HEK293 (cell line): ENCODE measurements around the gene CHRNA4.

ENCODE experiments used
- ATF2 ChIP-seq: fragments of 450-650 bp; formaldehyde crosslinking; IDR thresholded peaks from 2 replicates; pipeline ENCODE4 v1.5.1; 2016; ENCODE audit warnings: missing biosample characterization, missing genetic modification characterization, low read depth
- GLIS2 ChIP-seq: fragments of 450-650 bp; formaldehyde crosslinking; IDR thresholded peaks from 2 replicates; pipeline ENCODE4 v1.5.1; 2016; ENCODE audit warnings: missing biosample characterization, missing genetic modification characterization
- MZF1 ChIP-seq: fragments of 450-650 bp; formaldehyde crosslinking; IDR thresholded peaks from 2 replicates; pipeline ENCODE4 v1.5.1; 2017; ENCODE audit warnings: missing biosample characterization, missing genetic modification characterization, borderline replicate concordance
- OVOL3 ChIP-seq: fragments of 450-650 bp; formaldehyde crosslinking; IDR thresholded peaks from 2 replicates; pipeline ENCODE4 v1.5.1; 2016; ENCODE audit warnings: missing biosample characterization, missing genetic modification characterization
- SETDB1 ChIP-seq: IDR thresholded peaks from one replicate; pipeline ENCODE4 v1.6.1; 2017; ENCODE audit warnings: mild to moderate bottlenecking, low read length, moderate library complexity, mixed read lengths; ENCODE audit not compliant: insufficient read length
- YY1 ChIP-seq: fragments of 450-650 bp; formaldehyde crosslinking; IDR thresholded peaks from 2 replicates; pipeline ENCODE4 v1.5.1; 2018; ENCODE audit warnings: missing biosample characterization, missing genetic modification characterization
- ZBTB7A ChIP-seq: fragments of 450-650 bp; formaldehyde crosslinking; IDR thresholded peaks from 2 replicates; pipeline ENCODE4 v1.5.1; 2016; ENCODE audit warnings: low read depth, missing biosample characterization, missing genetic modification characterization
- ZNF324 ChIP-seq: fragments of 450-650 bp; formaldehyde crosslinking; IDR thresholded peaks from 2 replicates; pipeline ENCODE4 v1.5.1; 2016; ENCODE audit warnings: missing biosample characterization, missing genetic modification characterization
- ZNF398 ChIP-seq: fragments of 450-650 bp; formaldehyde crosslinking; IDR thresholded peaks from 2 replicates; pipeline ENCODE4 v1.5.1; 2017; ENCODE audit warnings: missing biosample characterization, missing genetic modification characterization
- ZNF416 ChIP-seq: fragments of 450-650 bp; formaldehyde crosslinking; IDR thresholded peaks from 2 replicates; pipeline ENCODE4 v1.5.1; 2016; ENCODE audit warnings: missing biosample characterization, missing genetic modification characterization
- ZNF580 ChIP-seq: fragments of 450-650 bp; formaldehyde crosslinking; IDR thresholded peaks from 2 replicates; pipeline ENCODE4 v1.5.1; 2016; ENCODE audit warnings: missing biosample characterization, missing genetic modification characterization
- ZNF701 ChIP-seq: fragments of 450-650 bp; formaldehyde crosslinking; IDR thresholded peaks from 2 replicates; pipeline ENCODE4 v1.5.1; 2016; ENCODE audit warnings: missing biosample characterization, missing genetic modification characterization
- TF ChIP-seq, protein P1 (sequence below): fragments of 450-650 bp; formaldehyde crosslinking; IDR thresholded peaks from 2 replicates; pipeline ENCODE4 v1.5.1; 2016; ENCODE audit warnings: missing biosample characterization, missing genetic modification characterization
- TF ChIP-seq, protein P2 (sequence below): fragments of 450-650 bp; formaldehyde crosslinking; IDR thresholded peaks from 2 replicates; pipeline ENCODE4 v1.5.1; 2016; ENCODE audit warnings: missing biosample characterization, missing genetic modification characterization

- TF ChIP-seq, protein P1, sequence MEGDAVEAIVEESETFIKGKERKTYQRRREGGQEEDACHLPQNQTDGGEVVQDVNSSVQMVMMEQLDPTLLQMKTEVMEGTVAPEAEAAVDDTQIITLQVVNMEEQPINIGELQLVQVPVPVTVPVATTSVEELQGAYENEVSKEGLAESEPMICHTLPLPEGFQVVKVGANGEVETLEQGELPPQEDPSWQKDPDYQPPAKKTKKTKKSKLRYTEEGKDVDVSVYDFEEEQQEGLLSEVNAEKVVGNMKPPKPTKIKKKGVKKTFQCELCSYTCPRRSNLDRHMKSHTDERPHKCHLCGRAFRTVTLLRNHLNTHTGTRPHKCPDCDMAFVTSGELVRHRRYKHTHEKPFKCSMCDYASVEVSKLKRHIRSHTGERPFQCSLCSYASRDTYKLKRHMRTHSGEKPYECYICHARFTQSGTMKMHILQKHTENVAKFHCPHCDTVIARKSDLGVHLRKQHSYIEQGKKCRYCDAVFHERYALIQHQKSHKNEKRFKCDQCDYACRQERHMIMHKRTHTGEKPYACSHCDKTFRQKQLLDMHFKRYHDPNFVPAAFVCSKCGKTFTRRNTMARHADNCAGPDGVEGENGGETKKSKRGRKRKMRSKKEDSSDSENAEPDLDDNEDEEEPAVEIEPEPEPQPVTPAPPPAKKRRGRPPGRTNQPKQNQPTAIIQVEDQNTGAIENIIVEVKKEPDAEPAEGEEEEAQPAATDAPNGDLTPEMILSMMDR: no peak
- TF ChIP-seq SETDB1: no peak
- TF ChIP-seq OVOL3 (tag by site-specific recombination): no peak
- TF ChIP-seq ZNF580 (tag by site-specific recombination): no peak
- TF ChIP-seq MZF1 (tag by site-specific recombination): no peak
- TF ChIP-seq, protein P2, sequence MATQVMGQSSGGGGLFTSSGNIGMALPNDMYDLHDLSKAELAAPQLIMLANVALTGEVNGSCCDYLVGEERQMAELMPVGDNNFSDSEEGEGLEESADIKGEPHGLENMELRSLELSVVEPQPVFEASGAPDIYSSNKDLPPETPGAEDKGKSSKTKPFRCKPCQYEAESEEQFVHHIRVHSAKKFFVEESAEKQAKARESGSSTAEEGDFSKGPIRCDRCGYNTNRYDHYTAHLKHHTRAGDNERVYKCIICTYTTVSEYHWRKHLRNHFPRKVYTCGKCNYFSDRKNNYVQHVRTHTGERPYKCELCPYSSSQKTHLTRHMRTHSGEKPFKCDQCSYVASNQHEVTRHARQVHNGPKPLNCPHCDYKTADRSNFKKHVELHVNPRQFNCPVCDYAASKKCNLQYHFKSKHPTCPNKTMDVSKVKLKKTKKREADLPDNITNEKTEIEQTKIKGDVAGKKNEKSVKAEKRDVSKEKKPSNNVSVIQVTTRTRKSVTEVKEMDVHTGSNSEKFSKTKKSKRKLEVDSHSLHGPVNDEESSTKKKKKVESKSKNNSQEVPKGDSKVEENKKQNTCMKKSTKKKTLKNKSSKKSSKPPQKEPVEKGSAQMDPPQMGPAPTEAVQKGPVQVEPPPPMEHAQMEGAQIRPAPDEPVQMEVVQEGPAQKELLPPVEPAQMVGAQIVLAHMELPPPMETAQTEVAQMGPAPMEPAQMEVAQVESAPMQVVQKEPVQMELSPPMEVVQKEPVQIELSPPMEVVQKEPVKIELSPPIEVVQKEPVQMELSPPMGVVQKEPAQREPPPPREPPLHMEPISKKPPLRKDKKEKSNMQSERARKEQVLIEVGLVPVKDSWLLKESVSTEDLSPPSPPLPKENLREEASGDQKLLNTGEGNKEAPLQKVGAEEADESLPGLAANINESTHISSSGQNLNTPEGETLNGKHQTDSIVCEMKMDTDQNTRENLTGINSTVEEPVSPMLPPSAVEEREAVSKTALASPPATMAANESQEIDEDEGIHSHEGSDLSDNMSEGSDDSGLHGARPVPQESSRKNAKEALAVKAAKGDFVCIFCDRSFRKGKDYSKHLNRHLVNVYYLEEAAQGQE: no peak
- TF ChIP-seq YY1 (tag by site-specific recombination): no peak
- no peak for TF ChIP-seq ZBTB7A (tag by site-specific recombination)
- TF ChIP-seq ZNF701: no peak
- no peak for TF ChIP-seq ZNF398 (tag by site-specific recombination)
- no peak for TF ChIP-seq ZNF324 (tag by site-specific recombination)
- TF ChIP-seq ATF2 (tag by site-specific recombination): no peak
- 0 out of 2 replicates have a peak, but pooled peaks have one; percentile 21 for TF ChIP-seq GLIS2
- no peak for TF ChIP-seq ZNF416 (tag by site-specific recombination)
Measured at GRCh38 chr20:63369724-63370617, 8.8 kb upstream of the CHRNA4 start.
